ENCODE results near the gene TNFRSF8.

- TF ChIP-seq, protein P1, sequence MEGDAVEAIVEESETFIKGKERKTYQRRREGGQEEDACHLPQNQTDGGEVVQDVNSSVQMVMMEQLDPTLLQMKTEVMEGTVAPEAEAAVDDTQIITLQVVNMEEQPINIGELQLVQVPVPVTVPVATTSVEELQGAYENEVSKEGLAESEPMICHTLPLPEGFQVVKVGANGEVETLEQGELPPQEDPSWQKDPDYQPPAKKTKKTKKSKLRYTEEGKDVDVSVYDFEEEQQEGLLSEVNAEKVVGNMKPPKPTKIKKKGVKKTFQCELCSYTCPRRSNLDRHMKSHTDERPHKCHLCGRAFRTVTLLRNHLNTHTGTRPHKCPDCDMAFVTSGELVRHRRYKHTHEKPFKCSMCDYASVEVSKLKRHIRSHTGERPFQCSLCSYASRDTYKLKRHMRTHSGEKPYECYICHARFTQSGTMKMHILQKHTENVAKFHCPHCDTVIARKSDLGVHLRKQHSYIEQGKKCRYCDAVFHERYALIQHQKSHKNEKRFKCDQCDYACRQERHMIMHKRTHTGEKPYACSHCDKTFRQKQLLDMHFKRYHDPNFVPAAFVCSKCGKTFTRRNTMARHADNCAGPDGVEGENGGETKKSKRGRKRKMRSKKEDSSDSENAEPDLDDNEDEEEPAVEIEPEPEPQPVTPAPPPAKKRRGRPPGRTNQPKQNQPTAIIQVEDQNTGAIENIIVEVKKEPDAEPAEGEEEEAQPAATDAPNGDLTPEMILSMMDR (IDR thresholded peaks at IDR 0.05) = no peak
- TF ChIP-seq POLR2A (IDR thresholded peaks at IDR 0.05) = no peak
- TF ChIP-seq POLR2AphosphoS5 (IDR thresholded peaks at IDR 0.05) = no peak
- TF ChIP-seq EP300 (IDR thresholded peaks at IDR 0.05) = no peak
Measured at GRCh38 chr1:12136916-12137610, 74.0 kb downstream of the TNFRSF8 start.
